Measurements from ENCODE around the gene CEACAM20.
"Not testable (repeated sequence)": the region's sequence is repeated elsewhere in the genome, so short reads cannot be mapped to it uniquely, and the experiment has no call there.

CEACAM20 gene

GRCh38 chr19:44499962-44500949 lies 29.2 kb downstream of the CEACAM20 start, which contains the start of gene ZNF180:
TSS of gene ZNF180 (minus strand) at chr19:44500522. CDS start at chr19:44497334, 3,188 bp downstream.
- H3K4me3 ChIP-seq (ENCODE audit: low read length), result peak within 1 kb of the TSS; percentile 94

DNA sequence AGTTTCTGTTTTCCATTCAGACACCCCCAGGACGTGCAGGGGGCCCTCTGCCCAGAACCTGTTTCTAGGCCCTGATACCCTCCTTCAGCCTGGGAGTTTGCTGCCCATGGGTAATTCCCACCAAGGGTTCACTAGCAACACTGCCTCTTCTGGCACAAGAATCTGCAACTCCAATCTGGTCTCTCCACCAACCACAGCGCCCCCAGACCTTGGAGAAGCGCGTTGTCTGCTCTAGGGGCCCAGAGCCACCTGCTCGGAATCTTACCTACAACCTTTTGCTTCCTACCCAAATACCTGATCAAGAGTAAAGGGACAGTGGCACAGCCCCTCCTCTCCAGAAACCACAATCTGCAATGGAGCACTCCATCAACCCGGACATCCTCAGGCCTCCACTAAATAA lies 29.9 kb downstream of the CEACAM20 start:
- DNase-seq (ENCODE audit: low read depth, low spot score), result no peak
- peak overlapping the region; percentile 94 for H3K4me3 ChIP-seq (ENCODE audit: low read length)

More at GRCh38 chr19:44499962-44500949, 29.2 kb downstream of the CEACAM20 start, which contains the start of gene ZNF180:
- peak; percentile 93 for DNase-seq (ENCODE audit: low read depth, low spot score)

DNA sequence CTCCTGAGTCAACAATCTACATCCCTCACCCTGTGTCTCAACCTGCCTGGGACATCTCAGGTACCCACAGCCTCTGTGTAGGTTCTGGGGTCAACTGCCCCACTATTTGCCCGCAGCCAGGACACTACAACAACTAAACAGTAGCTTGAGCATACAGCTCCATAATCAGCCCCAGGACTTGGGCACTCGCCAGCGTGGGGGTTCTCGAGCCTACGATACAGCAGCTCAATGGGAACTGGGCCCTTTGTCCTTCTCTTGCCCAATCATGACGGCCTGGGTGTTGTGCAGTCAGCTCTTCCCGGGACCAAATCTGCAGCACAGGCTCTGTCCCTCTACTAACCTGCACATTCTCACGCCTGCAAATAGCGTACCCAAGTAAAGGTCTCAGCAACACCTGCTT lies 30.5 kb downstream of the CEACAM20 start:
- DNase-seq (ENCODE audit: low read depth, low spot score), result no peak
- H3K4me3 ChIP-seq (ENCODE audit: low read length), result peak overlapping the region; percentile 94; the same call in 1 of the 2 replicates

GRCh38 chr19:44496711-44497110 lies 32.8 kb downstream of the CEACAM20 start:
- DNase-seq (ENCODE audit: low read depth, low spot score), result no peak
- H3K4me3 ChIP-seq (ENCODE audit: low read length), result no peak overlapping the region

DNA sequence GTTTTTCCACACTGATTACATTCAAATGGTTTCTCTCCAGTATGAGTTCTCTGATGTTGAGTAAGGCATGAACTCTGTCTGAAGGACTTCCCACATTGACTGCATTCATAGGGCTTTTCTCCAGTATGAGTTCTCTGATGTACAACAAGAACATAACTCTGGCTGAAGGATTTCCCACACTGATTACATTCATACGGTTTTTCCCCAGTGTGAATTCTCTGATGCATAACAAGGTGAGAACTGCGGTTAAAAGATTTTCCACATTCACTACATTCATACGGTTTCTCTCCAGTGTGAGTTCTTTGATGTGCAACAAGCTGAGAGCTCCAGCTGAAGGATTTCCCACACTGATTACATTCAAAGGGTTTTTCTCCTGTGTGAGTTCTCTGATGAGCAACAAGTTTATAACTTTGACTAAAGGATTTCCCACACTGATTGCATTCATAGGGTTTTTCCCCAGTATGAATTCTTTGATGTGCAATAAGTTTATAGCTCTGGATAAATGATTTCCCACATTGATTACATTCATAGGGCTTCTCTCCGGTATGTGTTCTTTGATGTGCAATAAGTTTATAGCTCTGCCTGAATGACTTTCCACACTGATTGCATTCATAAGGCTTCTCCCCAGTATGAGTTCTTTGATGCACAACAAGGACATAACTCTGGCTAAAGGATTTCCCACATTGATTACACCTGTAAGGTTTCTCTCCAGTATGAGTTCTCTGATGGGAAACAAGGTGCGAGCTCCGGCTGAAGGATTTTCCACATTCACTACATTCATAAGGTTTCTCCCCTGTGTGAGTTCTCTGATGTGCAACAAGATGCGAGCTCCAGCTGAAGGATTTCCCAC lies 52.7 kb downstream of the CEACAM20 start:
- DNase-seq (ENCODE audit: low read depth, low spot score), result no peak
- H3K4me3 ChIP-seq (ENCODE audit: low read length), result no peak overlapping the region

DNA sequence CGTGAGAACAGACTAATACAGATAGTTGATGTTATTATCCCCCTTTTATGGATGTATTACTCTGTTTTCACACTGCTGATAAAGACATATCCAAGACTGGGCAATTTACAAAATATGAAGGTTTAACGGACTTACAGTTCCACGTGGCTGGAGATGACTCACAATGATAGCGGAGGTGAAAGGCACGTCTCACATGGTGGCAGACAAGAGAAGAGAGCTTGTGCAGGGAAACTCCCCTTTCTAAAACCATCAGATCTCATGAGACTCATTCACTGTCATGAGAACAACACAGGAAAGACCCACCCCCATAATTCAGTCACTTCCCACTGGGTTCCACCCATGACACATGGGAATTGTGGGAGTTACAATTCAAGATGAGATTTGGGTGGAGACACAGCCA lies 60.7 kb downstream of the CEACAM20 start:
- H3K4me3 ChIP-seq (ENCODE audit: low read length); DNase-seq (ENCODE audit: low read depth, low spot score): not testable (repeated sequence)

DNA sequence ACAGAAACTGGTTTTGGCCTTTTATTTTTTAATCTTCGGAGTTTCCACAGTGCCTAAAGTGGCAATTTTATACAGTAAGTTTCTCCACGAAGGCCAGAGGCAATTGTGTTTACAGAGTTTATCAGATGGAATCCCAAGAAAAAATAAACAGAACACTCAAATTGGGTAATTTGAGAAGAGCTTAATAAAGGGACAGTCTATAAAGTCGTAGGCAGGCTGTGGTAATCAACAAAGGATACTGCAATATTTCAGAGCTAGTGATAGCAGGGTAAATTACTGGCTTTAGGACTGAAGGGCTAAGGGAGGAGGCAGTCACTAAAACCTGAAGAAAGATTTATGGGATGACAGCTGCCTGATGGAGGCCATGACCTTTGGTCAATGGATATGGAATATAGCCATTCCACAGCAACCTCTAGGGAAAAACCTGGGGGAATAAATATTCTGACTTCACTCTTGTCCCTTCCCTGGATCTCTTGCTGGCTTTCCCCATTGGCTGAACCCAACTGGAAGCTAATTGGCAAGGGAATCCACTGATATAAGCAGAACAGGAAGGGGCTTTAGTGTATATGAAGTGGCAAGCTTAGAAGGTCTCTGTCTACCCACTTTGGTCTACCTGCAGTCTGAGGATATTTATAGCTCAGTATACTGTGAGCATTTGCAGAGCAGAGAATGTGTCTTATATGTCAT lies 66.7 kb downstream of the CEACAM20 start:
- not testable (repeated sequence) for H3K4me3 ChIP-seq (ENCODE audit: low read length)

More for the DNA sequence above, 66.7 kb downstream of the CEACAM20 start:
- not testable (repeated sequence) for DNase-seq (ENCODE audit: low read depth, low spot score)

Data from Jurkat, Clone E6-1 (cell line).